GM21529 (cell line): Measurements from ENCODE around the gene KCNK5.

Source experiments
- ATAC-seq: cut with Tn5 transposase; IDR thresholded peaks from one replicate; pipeline ENCODE4 v1.9.1; 2021; ENCODE audit not compliant: unreplicated experiment

KCNK5 gene

DNA sequence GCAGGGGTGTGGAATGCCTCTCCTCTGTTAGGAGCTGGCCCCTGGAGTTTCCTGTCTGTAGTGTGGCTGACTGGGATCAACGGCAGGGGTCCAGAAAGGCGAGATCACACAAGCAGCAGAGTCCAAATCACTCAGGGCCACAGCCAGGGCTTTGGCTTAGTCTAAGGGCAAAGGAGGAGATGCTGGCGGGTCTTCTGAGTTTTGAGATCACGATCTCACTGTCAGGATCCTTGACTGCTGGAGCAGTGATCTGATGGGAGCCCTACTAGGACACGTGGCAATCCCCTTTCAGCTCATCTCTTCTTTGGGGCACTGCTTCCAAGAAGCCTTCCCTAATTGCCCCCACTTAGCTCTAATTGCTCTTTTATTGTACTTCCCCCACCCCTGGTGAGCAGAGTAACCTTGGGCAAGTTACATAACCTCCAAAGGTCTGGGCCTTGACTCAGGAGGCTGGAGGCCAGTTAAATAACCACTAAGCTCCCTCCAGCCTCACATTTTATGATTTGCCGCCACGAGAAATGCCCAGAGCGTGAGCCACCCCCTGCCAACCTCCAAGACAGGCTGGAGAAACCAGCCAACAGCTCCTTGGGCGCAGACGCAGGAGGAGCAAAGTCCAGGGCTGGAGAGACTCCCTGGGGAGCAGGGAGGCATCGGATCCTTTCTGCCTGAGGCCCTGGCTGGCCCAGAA is 12.0 kb downstream of the KCNK5 start:
- no peak for ATAC-seq

GRCh38 chr6:39215640-39216158 is 13.6 kb downstream of the KCNK5 start:
- no peak for ATAC-seq

DNA sequence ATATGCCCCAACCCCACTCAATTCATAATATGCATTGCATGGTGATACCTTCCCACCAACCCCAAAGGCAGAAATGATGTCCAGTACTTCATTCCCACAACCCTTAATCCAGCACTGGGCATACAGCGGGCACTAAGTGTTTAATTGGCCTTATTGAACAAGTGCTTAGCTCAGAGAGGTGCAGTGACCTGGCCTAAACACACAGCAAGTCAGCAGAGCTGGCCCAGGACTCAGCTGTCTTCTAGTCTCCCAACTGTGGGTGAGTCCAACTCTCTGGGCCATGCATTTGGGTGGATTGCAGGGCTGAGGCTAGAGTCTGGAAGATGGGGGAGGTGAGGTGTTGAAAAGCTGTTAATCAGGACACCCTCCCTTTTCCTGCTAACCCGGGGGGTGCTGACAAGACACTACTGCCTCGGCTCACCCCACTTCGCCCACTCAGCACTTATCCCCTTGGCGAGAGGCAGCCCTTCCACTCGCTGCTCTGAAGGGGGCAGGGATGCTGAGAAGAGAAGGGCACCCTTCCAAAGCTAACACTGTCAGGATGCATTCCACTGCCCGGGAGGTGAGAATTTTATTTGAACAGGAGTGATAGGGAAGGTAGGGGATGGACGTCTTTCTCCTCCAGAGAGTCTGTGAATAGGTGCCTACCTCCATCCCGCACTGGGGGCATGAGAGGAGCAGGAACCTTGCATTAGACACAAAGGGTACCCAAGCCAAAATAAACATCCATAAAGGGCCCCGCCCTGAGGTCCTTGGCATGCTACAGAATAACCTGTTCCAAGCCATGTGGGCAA is 14.2 kb downstream of the KCNK5 start:
- ATAC-seq = no peak

DNA sequence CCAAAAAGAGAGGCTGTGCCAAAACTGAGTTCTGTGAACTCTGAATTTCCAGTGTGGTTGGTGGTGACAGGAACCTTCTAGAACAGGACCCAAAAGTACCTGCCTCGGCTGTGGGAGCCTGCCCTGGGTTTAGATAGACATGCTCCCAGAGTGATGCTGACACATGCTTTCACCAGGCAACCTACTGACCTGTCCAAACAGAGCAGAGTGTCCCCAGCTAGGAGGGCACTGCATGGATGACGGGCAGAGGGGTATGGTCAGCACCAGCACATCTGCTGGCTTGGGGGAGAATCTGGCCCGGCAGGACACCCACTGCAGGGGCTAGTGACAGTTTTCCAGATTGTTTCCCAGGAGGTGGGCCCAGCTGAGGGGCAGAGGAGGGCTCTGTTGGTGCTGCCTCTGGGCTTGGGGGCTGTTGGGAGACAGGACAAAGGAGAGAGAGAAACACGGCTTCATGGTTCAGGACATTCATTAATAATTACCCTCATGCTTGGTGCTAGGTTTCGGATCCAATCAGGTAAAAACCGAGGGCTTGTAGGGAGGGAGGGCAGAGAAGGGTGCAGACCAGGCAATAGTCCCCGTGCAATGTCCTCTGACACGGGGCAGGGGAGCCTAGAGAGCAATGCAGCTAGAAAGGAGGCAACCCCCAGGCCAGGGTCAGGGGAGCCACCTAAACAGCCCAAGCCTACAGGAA is 15.0 kb downstream of the KCNK5 start:
- no peak for ATAC-seq

DNA sequence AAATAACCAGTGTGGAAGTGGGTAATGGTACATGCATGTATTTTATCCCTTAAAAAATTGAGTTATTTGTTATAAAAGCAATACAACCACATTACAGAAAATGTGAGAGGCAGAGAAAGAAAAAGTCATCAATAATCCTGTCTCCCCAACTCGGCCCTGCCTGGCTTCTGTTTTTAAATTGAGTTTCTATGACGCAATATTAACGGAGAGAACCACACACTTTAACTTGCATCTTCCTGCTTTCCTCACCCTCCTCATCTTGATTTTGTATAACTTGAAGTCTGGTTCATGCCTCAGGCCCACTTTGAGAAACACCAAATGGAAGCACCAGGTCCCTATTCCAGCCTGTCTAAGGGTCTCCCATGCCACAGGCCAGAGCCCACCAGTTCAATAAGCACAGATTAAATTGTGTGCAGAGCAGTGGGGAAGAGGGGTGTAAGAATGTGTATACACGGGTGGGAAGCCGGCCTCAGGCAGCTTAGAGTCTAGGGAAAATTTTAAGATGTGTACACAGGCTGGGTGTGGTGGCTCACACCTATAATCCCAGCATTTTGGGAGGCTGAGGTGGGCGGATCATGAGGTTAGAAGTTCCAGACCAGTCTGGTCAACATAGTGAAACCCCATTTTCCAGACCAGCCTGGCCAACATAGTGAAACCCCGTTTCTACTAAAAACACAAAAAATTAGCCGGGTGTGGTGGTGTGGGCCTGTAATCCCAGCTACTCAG is 15.9 kb downstream of the KCNK5 start:
- no peak for ATAC-seq

- no peak for ATAC-seq
Observed at GRCh38 chr6:39211183-39211582, 18.1 kb downstream of the KCNK5 start.

DNA sequence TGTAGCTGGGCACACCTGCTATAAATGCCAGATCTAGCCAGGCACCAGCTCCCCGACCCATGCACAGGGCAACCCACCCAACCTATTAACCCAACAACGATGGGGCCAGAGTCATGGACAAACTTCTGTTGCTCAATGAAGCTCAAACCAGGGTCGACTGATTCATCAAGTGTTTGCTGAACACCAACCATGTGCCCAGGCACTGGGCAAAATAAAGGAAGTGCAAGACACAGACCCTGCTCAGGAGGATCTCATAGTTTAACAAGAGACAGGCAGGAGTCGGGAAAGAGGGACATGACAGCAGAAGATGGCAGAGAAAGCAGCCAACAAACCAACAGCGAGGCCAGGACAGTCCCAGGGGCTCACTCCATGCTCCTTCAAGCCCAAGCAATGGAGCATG is 18.8 kb downstream of the KCNK5 start:
- ATAC-seq = no peak

DNA sequence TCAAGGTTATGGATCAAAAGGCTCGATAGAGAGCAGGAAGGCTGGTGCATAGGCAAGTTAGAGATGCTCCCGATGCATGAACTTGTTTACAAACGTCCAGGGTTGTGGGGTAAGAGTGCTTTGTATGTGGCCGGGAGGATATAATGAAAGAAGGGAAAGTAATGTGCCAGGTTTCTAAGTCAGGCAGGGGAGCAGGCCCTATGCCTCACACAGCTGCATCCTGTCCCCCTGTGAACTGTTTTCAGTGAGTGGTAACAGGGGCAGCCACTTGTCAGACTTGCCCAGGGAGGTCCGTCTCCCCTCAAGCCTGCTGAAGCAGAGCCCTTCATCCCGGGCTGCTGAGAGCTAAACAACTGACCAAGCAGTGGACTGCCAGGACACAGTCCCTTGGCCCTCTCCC is 19.4 kb downstream of the KCNK5 start:
- ATAC-seq = no peak

DNA sequence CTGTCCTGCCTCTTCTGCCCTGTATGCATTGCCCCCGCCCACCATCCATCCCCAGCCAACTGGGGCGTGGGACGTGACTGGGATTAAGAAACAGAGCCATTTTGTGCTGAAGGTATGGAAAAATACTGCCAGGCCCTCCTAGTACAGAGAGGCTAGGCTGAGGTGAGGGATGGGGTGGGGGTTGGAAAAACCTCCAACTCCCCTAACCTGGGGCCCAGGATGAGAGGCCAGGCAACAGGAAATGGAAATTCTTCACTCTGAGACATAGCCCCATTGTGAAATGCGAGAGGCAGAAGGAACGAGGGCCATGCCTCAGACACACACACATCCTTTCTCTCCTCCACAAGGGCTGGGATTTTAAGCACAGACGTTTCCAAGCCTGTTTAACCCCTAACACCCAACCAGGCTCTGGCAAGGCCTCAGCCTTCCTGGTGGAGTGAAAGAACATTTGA is 19.9 kb downstream of the KCNK5 start:
- ATAC-seq = no peak

- ATAC-seq = no peak
Observed at GRCh38 chr6:39208223-39208739, 21.0 kb downstream of the KCNK5 start.

GRCh38 chr6:39207416-39208222 is 21.7 kb downstream of the KCNK5 start:
- no peak for ATAC-seq

DNA sequence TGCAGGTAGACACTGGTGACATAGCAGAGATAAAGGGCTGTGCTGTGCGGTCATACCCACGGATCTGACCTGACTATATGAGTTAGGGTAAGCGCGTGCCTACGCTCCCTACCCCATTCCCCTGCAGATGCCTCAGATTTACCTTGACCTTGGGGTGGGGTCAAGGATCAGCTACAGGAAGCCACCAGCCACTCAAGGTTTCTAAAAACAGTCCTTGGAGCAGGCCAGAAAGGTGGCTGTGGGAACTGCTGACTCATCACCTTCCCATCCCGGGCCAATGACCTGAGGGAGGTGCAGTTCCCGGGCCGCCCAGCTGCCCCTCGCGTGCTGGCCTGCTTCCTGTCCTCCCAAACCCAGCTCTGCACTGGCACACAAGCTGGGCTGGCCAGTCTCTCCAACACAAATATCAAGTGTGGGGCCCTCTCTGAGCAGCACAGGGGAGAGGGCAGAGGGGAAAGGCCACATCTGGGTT is 23.0 kb downstream of the KCNK5 start:
- ATAC-seq = no peak

DNA sequence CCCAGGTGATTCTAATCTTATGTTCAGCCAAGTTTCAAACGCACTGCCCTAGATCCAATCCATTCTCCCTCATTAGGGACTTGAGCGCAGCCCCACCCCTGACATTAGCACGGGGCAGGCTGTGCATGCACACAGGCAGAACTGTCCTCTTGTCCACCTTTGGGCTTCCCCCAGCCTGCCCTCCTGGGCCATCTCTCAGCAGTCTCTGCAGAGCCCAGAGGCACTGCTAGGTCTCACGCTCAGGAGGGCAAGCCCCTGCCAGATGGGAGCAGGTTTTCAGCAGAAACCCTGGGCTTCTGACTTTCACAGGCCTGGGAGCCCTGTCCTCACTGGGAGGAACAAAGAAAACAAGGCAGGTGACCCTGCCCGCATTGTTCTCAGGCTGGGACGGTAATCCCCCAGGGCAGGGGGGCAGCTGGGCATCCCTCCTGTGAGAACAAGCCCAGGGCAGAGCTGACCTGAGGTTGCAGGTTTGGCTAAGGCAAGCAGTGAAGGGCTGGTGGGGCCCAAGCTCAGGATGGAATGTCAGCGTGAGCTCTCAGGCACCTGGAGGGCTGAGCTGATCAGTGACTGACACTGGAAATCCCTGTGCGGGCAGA is 24.5 kb downstream of the KCNK5 start:
- ATAC-seq = no peak

- ATAC-seq = no peak
Observed at GRCh38 chr6:39204160-39204495, 25.1 kb downstream of the KCNK5 start.

GRCh38 chr6:39203436-39204159 is 25.7 kb downstream of the KCNK5 start:
- ATAC-seq = no peak

DNA sequence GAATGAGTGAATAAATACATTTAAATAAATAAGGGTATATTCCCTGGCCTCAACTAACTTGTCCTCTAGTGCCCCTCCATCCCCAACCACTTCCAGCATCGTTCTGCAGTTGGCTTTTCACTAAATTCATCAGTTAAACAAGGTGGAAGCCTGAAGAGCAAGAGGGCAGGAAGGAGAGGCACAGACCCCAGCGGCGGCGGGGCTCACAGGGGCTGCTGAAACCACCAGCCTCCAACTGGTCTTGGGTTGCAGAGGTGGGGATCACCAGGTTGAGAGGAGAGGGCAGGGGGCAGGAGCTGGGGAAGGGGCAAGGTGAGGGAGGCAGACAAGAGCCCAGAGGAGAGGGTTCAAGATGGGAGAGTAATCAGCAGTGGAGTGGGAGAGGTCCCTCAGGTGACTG is 27.1 kb downstream of the KCNK5 start:
- no peak for ATAC-seq

- no peak for ATAC-seq
Observed at GRCh38 chr6:39200498-39201020, 28.7 kb downstream of the KCNK5 start.

GRCh38 chr6:39199976-39200375 is 29.3 kb downstream of the KCNK5 start:
- no peak for ATAC-seq
